ENCODE results near the gene HTT. TPM values are rescaled to one million over a fixed set of nuclear protein-coding genes. Genes with fewer than 3 reads are reported as not detected.

The HTT gene
- total and polyA plus RNA-seq, 4 donors: 8.6 to 39.8 (median 16.4) TPM

GRCh38 chr4:3212391-3213105 is 138.1 kb downstream of the HTT start:
- no peak overlapping the region for H3K4me3 ChIP-seq (ENCODE audit: low read depth in 1 of 3, low read length in 3 of 3)
- peaks cover 0 to 8% (median 7%) of the 10 kb centered on the region in 4 donors for H3K4me1 ChIP-seq (ENCODE audit: control insufficient read depth in 4 of 4, insufficient read depth in 4 of 4, low read length in 3 of 4)
- 94% methylated on average over 12 of the region's 12 CpGs for WGBS
- no peak overlapping the region for H3K9ac ChIP-seq (ENCODE audit: low read depth in 1 of 2, low read length in 2 of 2)
- peaks cover 16 to 60% (median 52%) of the 10 kb centered on the region in 4 donors for H3K36me3 ChIP-seq (ENCODE audit: control insufficient read depth in 4 of 4, insufficient read depth in 3 of 4, low read depth in 1 of 4, low read length in 3 of 4)
- DNase-seq (ENCODE audit: low spot score): no peak
- H3K27ac ChIP-seq (ENCODE audit: low read depth in 1 of 2, low read length in 2 of 2): no peak overlapping the region
- no peaks in the 10 kb centered on the region for H3K9me3 ChIP-seq (ENCODE audit: control insufficient read depth in 4 of 4, low read length in 3 of 4)
- no peaks in the 10 kb centered on the region for H3K27me3 ChIP-seq (ENCODE audit: control insufficient read depth in 4 of 4, insufficient read depth in 4 of 4, low read length in 3 of 4)
- TF ChIP-seq CTCF (IDR thresholded peaks at IDR 0.05; ENCODE audit: low read depth, low read length, missing input control) (no peak), RAD21 (IDR thresholded peaks at IDR 0.05) (no peak), HNF4A (conservative IDR thresholded peaks at IDR 0.05) (no peak), FOXA1 (IDR thresholded peaks at IDR 0.05) (no peak), MAX (IDR thresholded peaks at IDR 0.05) (no peak), JUND (IDR thresholded peaks at IDR 0.05) (no peak), TAF1 (conservative IDR thresholded peaks at IDR 0.05) (no peak), REST (IDR thresholded peaks at IDR 0.05) (no peak), GABPA (IDR thresholded peaks at IDR 0.05 in 1 of 2, conservative IDR thresholded peaks at IDR 0.05 in 1 of 2) (no peak), NR2F2 (IDR thresholded peaks at IDR 0.05) (no peak), SP1 (IDR thresholded peaks at IDR 0.05) (no peak), RXRA (IDR thresholded peaks at IDR 0.05) (no peak), EGR1 (IDR thresholded peaks at IDR 0.05; ENCODE audit: low read depth in 2 of 2) (no peak), HNF4G (IDR thresholded peaks at IDR 0.05) (no peak), YY1 (IDR thresholded peaks at IDR 0.05) (no peak)

- no peak for TF ChIP-seq EGR1 (IDR thresholded peaks at IDR 0.05; ENCODE audit: low read depth in 2 of 2)
- H3K4me3 ChIP-seq (ENCODE audit: low read depth in 1 of 3, low read length in 3 of 3): no peak overlapping the region
- H3K4me1 ChIP-seq (ENCODE audit: control insufficient read depth in 4 of 4, insufficient read depth in 4 of 4, low read length in 3 of 4): peaks cover 0 to 2% (median 2%) of the 10 kb centered on the region in 4 donors
- 89% methylated on average over 4 of the region's 4 CpGs for WGBS
- no peaks in the 10 kb centered on the region for H3K9me3 ChIP-seq (ENCODE audit: control insufficient read depth in 4 of 4, low read length in 3 of 4)
- H3K27me3 ChIP-seq (ENCODE audit: control insufficient read depth in 4 of 4, insufficient read depth in 4 of 4, low read length in 3 of 4): no peaks in the 10 kb centered on the region
- no peak overlapping the region for H3K9ac ChIP-seq (ENCODE audit: low read depth in 1 of 2, low read length in 2 of 2)
- H3K36me3 ChIP-seq (ENCODE audit: control insufficient read depth in 4 of 4, insufficient read depth in 3 of 4, low read depth in 1 of 4, low read length in 3 of 4): peaks cover 20 to 65% (median 57%) of the 10 kb centered on the region in 4 donors
- no peak for DNase-seq (ENCODE audit: low spot score)
- no peak overlapping the region for H3K27ac ChIP-seq (ENCODE audit: low read depth in 1 of 2, low read length in 2 of 2)
Observed at GRCh38 chr4:3213106-3213425, 138.6 kb downstream of the HTT start.
